ENCODE measurements around the gene ANKRD40.

DNA sequence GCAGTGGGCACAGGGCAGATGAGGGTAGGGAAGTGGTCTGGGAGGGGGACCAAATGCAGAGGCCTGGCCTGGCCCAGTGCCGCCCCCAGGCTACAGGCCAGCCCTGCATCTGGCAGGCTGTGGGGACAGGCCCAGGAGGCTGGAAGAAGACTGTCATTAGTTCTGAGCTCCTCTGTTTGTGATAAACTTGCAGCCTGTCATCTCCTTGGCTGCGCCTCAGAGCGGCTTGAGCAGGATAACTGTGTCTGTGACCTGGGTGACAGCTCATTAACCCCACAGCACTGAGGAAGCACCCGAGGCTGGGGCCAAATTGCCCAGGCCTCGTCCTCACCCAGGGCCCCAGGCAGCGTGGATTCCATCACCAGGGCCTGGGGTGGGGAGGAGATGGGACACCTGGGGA, 49.1 kb downstream of the ANKRD40 start:
- TF ChIP-seq, protein P1, sequence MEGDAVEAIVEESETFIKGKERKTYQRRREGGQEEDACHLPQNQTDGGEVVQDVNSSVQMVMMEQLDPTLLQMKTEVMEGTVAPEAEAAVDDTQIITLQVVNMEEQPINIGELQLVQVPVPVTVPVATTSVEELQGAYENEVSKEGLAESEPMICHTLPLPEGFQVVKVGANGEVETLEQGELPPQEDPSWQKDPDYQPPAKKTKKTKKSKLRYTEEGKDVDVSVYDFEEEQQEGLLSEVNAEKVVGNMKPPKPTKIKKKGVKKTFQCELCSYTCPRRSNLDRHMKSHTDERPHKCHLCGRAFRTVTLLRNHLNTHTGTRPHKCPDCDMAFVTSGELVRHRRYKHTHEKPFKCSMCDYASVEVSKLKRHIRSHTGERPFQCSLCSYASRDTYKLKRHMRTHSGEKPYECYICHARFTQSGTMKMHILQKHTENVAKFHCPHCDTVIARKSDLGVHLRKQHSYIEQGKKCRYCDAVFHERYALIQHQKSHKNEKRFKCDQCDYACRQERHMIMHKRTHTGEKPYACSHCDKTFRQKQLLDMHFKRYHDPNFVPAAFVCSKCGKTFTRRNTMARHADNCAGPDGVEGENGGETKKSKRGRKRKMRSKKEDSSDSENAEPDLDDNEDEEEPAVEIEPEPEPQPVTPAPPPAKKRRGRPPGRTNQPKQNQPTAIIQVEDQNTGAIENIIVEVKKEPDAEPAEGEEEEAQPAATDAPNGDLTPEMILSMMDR (IDR thresholded peaks at IDR 0.05; ENCODE audit: insufficient read depth, low read length, poor library complexity, severe bottlenecking): no peak
- TF ChIP-seq EZH2phosphoT487 (conservative IDR thresholded peaks at IDR 0.05; ENCODE audit: low read length): no peak

Measured in SU-DHL-6 (cell line).